Upper lobe of right lung (tissue), 1 donor: ENCODE data around the gene SLC52A3. TPM values are rescaled to one million over a fixed set of nuclear protein-coding genes. Genes with fewer than 3 reads are reported as not detected.

Experiments
- total RNA-seq: library from RNA; stranded (reverse); fragmentation: NEBNext Ultra II Directional; extraction: Animal tissue kit (Norgen Biotek cat#: 25700); gene quantifications from one replicate; pipeline ENCODE4 v1.2.1, GENCODE V29; 2021
- donor health status: DM: no; HTN: yes; CAD: no; lungs with severe emphysema.

The SLC52A3 gene
- total RNA-seq, 1 donor from 2014 or later = 3.6 TPM

Other genes with a start within 250 kb of the SLC52A3 start
- 84.8 TPM for gene CSNK2A1, start 224.7 kb downstream of the SLC52A3 start, total RNA-seq
- 0.43 TPM for gene TCF15, start 158.2 kb downstream of the SLC52A3 start, total RNA-seq
- 41.2 TPM for gene SRXN1, start 115.3 kb downstream of the SLC52A3 start, total RNA-seq
- not detected for gene SCRT2, start 92.7 kb downstream of the SLC52A3 start, total RNA-seq
- 16.8 TPM for gene FAM110A, start 65.2 kb upstream of the SLC52A3 start, total RNA-seq
- 0.81 TPM for gene ANGPT4, start 147.8 kb upstream of the SLC52A3 start, total RNA-seq
- 10.9 TPM for gene RSPO4, start 233.8 kb upstream of the SLC52A3 start, total RNA-seq